ENCODE measurements around the gene PRCP. TPM values are rescaled to one million over a fixed set of nuclear protein-coding genes. Genes with fewer than 3 reads are reported as not detected.
A peak's percentile ranks its signal among the peaks of the same experiment; 100 is the strongest.

The PRCP gene
- total and polyA plus RNA-seq, 8 donors, result 7.9 to 37.8 (median 21.2) TPM

GRCh38 chr11:82889133-82890001 is 10.9 kb downstream of the PRCP start:
- H3K36me3 ChIP-seq, result no peaks in the 10 kb centered on the region
- H3K27me3 ChIP-seq, result no peaks in the 10 kb centered on the region
- FAIRE-seq (no peak), ATAC-seq (peak in 2 of 4 donors; percentile 16 to 65), DNase-seq (no peak)
- H3K4me3 ChIP-seq, result no peak overlapping the region
- intact Hi-C loops (cut with DNase I), result no loop called here
- H3K9me3 ChIP-seq, result no peaks in the 10 kb centered on the region
- H3K27ac ChIP-seq, result no peak overlapping the region
- 72 to 80% methylated on average over 6 of the region's 6 CpGs for WGBS, 2 donors
- H3K4me1 ChIP-seq, result peaks cover 0 to 3% (median 0%) of the 10 kb centered on the region in 3 donors
- TF ChIP-seq CTCF (IDR thresholded peaks at IDR 0.05), result no peak

- H3K4me1 ChIP-seq, result peaks cover 0 to 3% (median 0%) of the 10 kb centered on the region in 3 donors
- no peak for DNase-seq
- no peak for TF ChIP-seq CTCF (IDR thresholded peaks at IDR 0.05)
- FAIRE-seq, result no peak
- H3K27ac ChIP-seq, result no peak overlapping the region
- H3K36me3 ChIP-seq, result no peaks in the 10 kb centered on the region
- peak in 3 of 4 donors; percentile 39 to 62 (median 43) for ATAC-seq
- 75% methylated on average over 3 of the region's 3 CpGs for WGBS, 2 donors
- no peaks in the 10 kb centered on the region for H3K9me3 ChIP-seq
- intact Hi-C loops (cut with DNase I), result no loop called here
- H3K4me3 ChIP-seq, result no peak overlapping the region
- no peaks in the 10 kb centered on the region for H3K27me3 ChIP-seq
Measured at GRCh38 chr11:82883853-82884252, 16.4 kb downstream of the PRCP start.

- H3K27me3 ChIP-seq, result no peaks in the 10 kb centered on the region
- DNase-seq (no peak), ATAC-seq (no peak), FAIRE-seq (no peak)
- H3K9me3 ChIP-seq, result no peaks in the 10 kb centered on the region
- no peak overlapping the region for H3K27ac ChIP-seq
- intact Hi-C loops (cut with DNase I), result no loop called here
- no peak overlapping the region for H3K4me3 ChIP-seq
- WGBS, 2 donors, result 82 to 83% methylated on average over 4 of the region's 4 CpGs
- no peak for TF ChIP-seq CTCF (IDR thresholded peaks at IDR 0.05)
- H3K36me3 ChIP-seq, result no peaks in the 10 kb centered on the region
- no peaks in the 10 kb centered on the region for H3K4me1 ChIP-seq
Measured at GRCh38 chr11:82874646-82875523, 25.3 kb downstream of the PRCP start.

GRCh38 chr11:82873919-82874333 is 26.3 kb downstream of the PRCP start:
- intact Hi-C loops (cut with DNase I), result no loop called here
- no peak for TF ChIP-seq CTCF (IDR thresholded peaks at IDR 0.05)
- no peak overlapping the region for H3K4me3 ChIP-seq

More at GRCh38 chr11:82873919-82874333, 26.3 kb downstream of the PRCP start:
- Histone ChIP-seq H3K27me3 (no peaks in the 10 kb centered on the region), H3K4me1 (no peaks in the 10 kb centered on the region), H3K36me3 (no peaks in the 10 kb centered on the region), H3K9me3 (no peaks in the 10 kb centered on the region), H3K27ac (no peak overlapping the region)
- WGBS, 2 donors, result 72 to 74% methylated on average over 5 of the region's 5 CpGs
- DNase-seq (no peak), FAIRE-seq (no peak), ATAC-seq (no peak)

All from pancreas (tissue), 10 donors.